ENCODE results near the gene PYGB.
"Not testable (repeated sequence)": the region's sequence is repeated elsewhere in the genome, so short reads cannot be mapped to it uniquely, and the experiment has no call there.

PYGB gene

GRCh38 chr20:25314497-25315417 lies 66.9 kb downstream of the PYGB start:
- no peak for DNase-seq (ENCODE audit: low read depth in 2 of 2)

- DNase-seq (ENCODE audit: low read depth in 2 of 2): no peak
Observed at GRCh38 chr20:25315418-25316210, 67.7 kb downstream of the PYGB start.

GRCh38 chr20:25316506-25317190 lies 68.8 kb downstream of the PYGB start:
- no peak for DNase-seq (ENCODE audit: low read depth in 2 of 2)

GRCh38 chr20:25317351-25318075 lies 69.6 kb downstream of the PYGB start:
- DNase-seq (ENCODE audit: low read depth in 2 of 2): no peak

GRCh38 chr20:25318471-25319240 lies 70.8 kb downstream of the PYGB start:
- no peak for DNase-seq (ENCODE audit: low read depth in 2 of 2)

GRCh38 chr20:25319241-25320034 lies 71.6 kb downstream of the PYGB start:
- DNase-seq (ENCODE audit: low read depth in 2 of 2): no peak

GRCh38 chr20:25320035-25320800 lies 72.3 kb downstream of the PYGB start:
- DNase-seq (ENCODE audit: low read depth in 2 of 2): no peak

- DNase-seq (ENCODE audit: low read depth in 2 of 2): no peak
Observed at GRCh38 chr20:25321262-25321831, 73.5 kb downstream of the PYGB start.

- DNase-seq (ENCODE audit: low read depth in 2 of 2): no peak
Observed at GRCh38 chr20:25321991-25322390, 74.1 kb downstream of the PYGB start.

- no peak for DNase-seq (ENCODE audit: low read depth in 2 of 2)
Observed at GRCh38 chr20:25323496-25324246, 75.8 kb downstream of the PYGB start.

GRCh38 chr20:25324412-25324811 lies 76.5 kb downstream of the PYGB start:
- DNase-seq (ENCODE audit: low read depth in 2 of 2): no peak

- DNase-seq (ENCODE audit: low read depth in 2 of 2): no peak
Observed at GRCh38 chr20:25325073-25325472, 77.2 kb downstream of the PYGB start.

- DNase-seq (ENCODE audit: low read depth in 2 of 2): no peak
Observed at GRCh38 chr20:25325997-25326396, 78.1 kb downstream of the PYGB start.

GRCh38 chr20:25327521-25328235 lies 79.8 kb downstream of the PYGB start:
- DNase-seq (ENCODE audit: low read depth in 2 of 2): no peak

GRCh38 chr20:25328954-25329498 lies 81.1 kb downstream of the PYGB start:
- DNase-seq (ENCODE audit: low read depth in 2 of 2): no peak

GRCh38 chr20:25334972-25335371 lies 87.1 kb downstream of the PYGB start:
- DNase-seq (ENCODE audit: low read depth in 2 of 2): not testable (repeated sequence)

All from stimulated activated CD8-positive, alpha-beta memory T cell treated with anti-CD3 and anti-CD28 coated beads, Interleukin-7, amount 100 ng/mL, for 1 hour (primary cell).